HG03196 (cell line): ENCODE measurements around the gene HPN.
"Not testable (repeated sequence)": the region's sequence is repeated elsewhere in the genome, so short reads cannot be mapped to it uniquely, and the experiment has no call there.

ENCODE experiments used
- ATAC-seq: cut with Tn5 transposase; IDR thresholded peaks from one replicate; pipeline ENCODE4 v1.9.1; 2021; ENCODE audit not compliant: unreplicated experiment

HPN gene

GRCh38 chr19:35027009-35027408 lies 14.5 kb upstream of the HPN start:
- ATAC-seq, result no peak

GRCh38 chr19:35027851-35028599 lies 13.5 kb upstream of the HPN start:
- no peak for ATAC-seq

GRCh38 chr19:35028600-35028885 lies 13.0 kb upstream of the HPN start:
- not testable (repeated sequence) for ATAC-seq

- not testable (repeated sequence) for ATAC-seq
These were observed 12.2 kb upstream of the HPN start for GRCh38 chr19:35029275-35029736.

- ATAC-seq, result no peak
These were observed 11.7 kb upstream of the HPN start for GRCh38 chr19:35029737-35030256.

- ATAC-seq, result no peak
These were observed 11.1 kb upstream of the HPN start, which contains the start of gene SCN1B for GRCh38 chr19:35030257-35031071. SCN1B (plus strand) TSS chr19:35030470; CDS start chr19:35030821, 351 bp downstream.

- no peak for ATAC-seq
These were observed 10.2 kb upstream of the HPN start for GRCh38 chr19:35031072-35031881.

GRCh38 chr19:35032356-35032865 lies 9.1 kb upstream of the HPN start:
- ATAC-seq, result no peak

GRCh38 chr19:35033067-35034004 lies 8.2 kb upstream of the HPN start:
- ATAC-seq, result no peak

GRCh38 chr19:35034005-35034502 lies 7.5 kb upstream of the HPN start:
- ATAC-seq, result no peak

- no peak for ATAC-seq
These were observed 6.7 kb upstream of the HPN start for GRCh38 chr19:35034588-35035382.

GRCh38 chr19:35037716-35038622 lies 3.6 kb upstream of the HPN start:
- no peak for ATAC-seq

GRCh38 chr19:35038623-35039512 lies 2.7 kb upstream of the HPN start:
- no peak for ATAC-seq

- no peak for ATAC-seq
These were observed 1.4 kb upstream of the HPN start for GRCh38 chr19:35039881-35040825.

- ATAC-seq, result no peak
These were observed 534 bp upstream of the HPN start for GRCh38 chr19:35040826-35041547.
